GM18498 (cell line): ENCODE results near the gene FLT3.
"Not testable (repeated sequence)": the region's sequence is repeated elsewhere in the genome, so short reads cannot be mapped to it uniquely, and the experiment has no call there.

Experiments used
- ATAC-seq: cut with Tn5 transposase; IDR thresholded peaks from one replicate; pipeline ENCODE4 v1.9.1; 2021; ENCODE audit warnings: mild to moderate bottlenecking, moderate library complexity; ENCODE audit not compliant: unreplicated experiment

FLT3 gene

GRCh38 chr13:28046981-28047380, 53.4 kb downstream of the FLT3 start:
- no peak for ATAC-seq

- ATAC-seq, result no peak
Observed at GRCh38 chr13:28045861-28046260, 54.5 kb downstream of the FLT3 start.

GRCh38 chr13:28044608-28045007, 55.8 kb downstream of the FLT3 start:
- no peak for ATAC-seq

- ATAC-seq, result no peak
Observed at GRCh38 chr13:28043224-28043623, 57.2 kb downstream of the FLT3 start.

- ATAC-seq, result no peak
Observed at GRCh38 chr13:28041501-28041900, 58.9 kb downstream of the FLT3 start.

GRCh38 chr13:28041031-28041461, 59.3 kb downstream of the FLT3 start:
- ATAC-seq, result no peak

- ATAC-seq, result no peak
Observed at GRCh38 chr13:28037399-28037798, 63.0 kb downstream of the FLT3 start.

GRCh38 chr13:28035146-28035782, 65.1 kb downstream of the FLT3 start:
- no peak for ATAC-seq

GRCh38 chr13:28033894-28034655, 66.3 kb downstream of the FLT3 start:
- no peak for ATAC-seq

GRCh38 chr13:28032438-28032837, 67.9 kb downstream of the FLT3 start:
- not testable (repeated sequence) for ATAC-seq

GRCh38 chr13:28031896-28032288, 68.5 kb downstream of the FLT3 start:
- ATAC-seq, result no peak

- ATAC-seq, result peak; percentile 50
Observed at GRCh38 chr13:28031220-28031895, 69.0 kb downstream of the FLT3 start.

GRCh38 chr13:28027607-28028364, 72.6 kb downstream of the FLT3 start:
- ATAC-seq, result no peak

GRCh38 chr13:28027071-28027470, 73.3 kb downstream of the FLT3 start:
- ATAC-seq, result no peak

- ATAC-seq, result no peak
Observed at GRCh38 chr13:28026508-28026907, 73.9 kb downstream of the FLT3 start.

- no peak for ATAC-seq
Observed at GRCh38 chr13:28022848-28023518, 77.4 kb downstream of the FLT3 start.

GRCh38 chr13:28014301-28014700, 86.1 kb downstream of the FLT3 start:
- ATAC-seq, result no peak

GRCh38 chr13:28013482-28013881, 86.9 kb downstream of the FLT3 start:
- no peak for ATAC-seq

- ATAC-seq, result peak; percentile 89
Observed at GRCh38 chr13:28012896-28013295, 87.5 kb downstream of the FLT3 start.

- ATAC-seq, result peak; percentile 10
Observed at GRCh38 chr13:28012383-28012782, 88.0 kb downstream of the FLT3 start.

- ATAC-seq, result no peak
Observed at GRCh38 chr13:28010046-28010445, 90.3 kb downstream of the FLT3 start.
